ENCODE results near the gene PPFIA1. TPM values are rescaled to one million over a fixed set of nuclear protein-coding genes. Genes with fewer than 3 reads are reported as not detected.
"Not testable (repeated sequence)": the region's sequence is repeated elsewhere in the genome, so short reads cannot be mapped to it uniquely, and the experiment has no call there.

Gene PPFIA1
- total RNA-seq, 1 experiment from 2014 or later = 45.9 TPM

GRCh38 chr11:70292166-70292565 is 21.7 kb downstream of the PPFIA1 start:
- in situ Hi-C loops (cut with HindIII; ENCODE audit: low sequenced_read_pairs) = no loop called here
- no peak for DNase-seq (ENCODE audit: low spot score)

DNA sequence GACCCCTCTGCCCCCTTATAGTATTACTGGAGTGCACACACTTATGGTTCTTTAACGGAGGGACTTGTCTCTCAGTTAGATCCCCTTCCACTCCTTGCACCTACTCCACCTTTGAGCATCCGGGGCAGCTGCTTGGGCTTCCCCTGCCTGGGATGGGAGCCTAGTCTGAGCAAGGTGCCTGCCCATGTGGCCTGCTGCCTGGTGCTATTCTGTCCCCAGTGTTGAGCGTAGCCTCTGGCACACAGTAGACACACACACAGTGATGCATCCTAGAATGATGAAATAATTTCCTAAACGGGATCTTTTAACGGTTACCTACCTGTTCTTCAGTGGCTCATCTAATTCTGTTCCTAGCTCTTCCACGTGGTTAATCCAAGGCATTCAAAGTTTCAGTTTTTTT is 22.4 kb downstream of the PPFIA1 start:
- no peak for DNase-seq (ENCODE audit: low spot score)
- in situ Hi-C loops (cut with HindIII; ENCODE audit: low sequenced_read_pairs) = no loop called here

GRCh38 chr11:70295166-70295565 is 24.7 kb downstream of the PPFIA1 start:
- in situ Hi-C loops (cut with HindIII; ENCODE audit: low sequenced_read_pairs) = not testable (repeated sequence)

GRCh38 chr11:70296681-70297080 is 26.2 kb downstream of the PPFIA1 start:
- no peak for DNase-seq (ENCODE audit: low spot score)
- in situ Hi-C loops (cut with HindIII; ENCODE audit: low sequenced_read_pairs) = no loop called here

More at GRCh38 chr11:70295166-70295565, 24.7 kb downstream of the PPFIA1 start:
- not testable (repeated sequence) for DNase-seq (ENCODE audit: low spot score)

DNA sequence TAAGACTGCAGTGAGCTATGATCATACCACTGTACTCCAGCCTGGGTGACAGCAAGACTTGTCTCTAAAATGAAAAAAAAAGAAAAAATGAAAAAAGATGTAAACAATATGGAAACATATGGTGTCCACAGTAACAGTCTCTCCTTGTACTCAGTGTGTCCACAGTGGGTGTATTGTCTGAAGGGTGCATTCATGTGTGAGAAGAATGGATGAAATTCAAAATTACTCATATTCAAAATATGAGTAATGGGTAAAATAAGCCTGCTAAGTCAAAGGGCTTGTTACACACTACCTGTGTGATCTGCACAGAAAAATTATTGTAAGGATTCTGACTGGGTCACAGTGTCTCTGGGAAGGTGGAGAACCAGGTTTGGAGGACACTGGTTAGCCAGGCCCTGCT is 26.9 kb downstream of the PPFIA1 start:
- no peak for DNase-seq (ENCODE audit: low spot score)
- in situ Hi-C loops (cut with HindIII; ENCODE audit: low sequenced_read_pairs) = no loop called here

- in situ Hi-C loops (cut with HindIII; ENCODE audit: low sequenced_read_pairs) = no loop called here
- DNase-seq (ENCODE audit: low spot score) = no peak
Observed at GRCh38 chr11:70298243-70298915, 27.9 kb downstream of the PPFIA1 start.

DNA sequence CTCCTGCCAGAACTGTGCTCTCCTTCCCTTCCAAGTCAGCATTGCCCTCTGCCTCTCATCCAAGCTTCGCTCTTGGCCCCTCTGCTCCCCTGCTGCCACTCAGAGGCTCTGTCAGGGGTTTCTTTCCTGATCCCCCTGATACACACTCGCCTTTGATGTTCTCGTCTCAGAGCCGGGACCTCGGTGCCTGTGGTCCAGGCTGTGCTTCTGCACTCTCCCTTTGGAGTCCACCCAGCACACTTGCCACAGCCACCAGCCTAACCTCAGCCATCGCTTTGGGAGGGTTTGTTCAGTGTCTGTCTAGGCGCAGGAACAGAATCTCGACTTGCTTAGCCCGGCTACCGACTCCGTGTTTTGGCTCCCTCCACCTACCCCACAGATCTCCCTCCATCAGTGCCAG is 29.1 kb downstream of the PPFIA1 start:
- in situ Hi-C loops (cut with HindIII; ENCODE audit: low sequenced_read_pairs) = no loop called here
- no peak for DNase-seq (ENCODE audit: low spot score)

- no peak for DNase-seq (ENCODE audit: low spot score)
- in situ Hi-C loops (cut with HindIII; ENCODE audit: low sequenced_read_pairs) = no loop called here
Observed at GRCh38 chr11:70301191-70301590, 30.7 kb downstream of the PPFIA1 start.

- in situ Hi-C loops (cut with HindIII; ENCODE audit: low sequenced_read_pairs) = no loop called here
- no peak for DNase-seq (ENCODE audit: low spot score)
Observed at GRCh38 chr11:70301721-70302418, 31.4 kb downstream of the PPFIA1 start.

DNA sequence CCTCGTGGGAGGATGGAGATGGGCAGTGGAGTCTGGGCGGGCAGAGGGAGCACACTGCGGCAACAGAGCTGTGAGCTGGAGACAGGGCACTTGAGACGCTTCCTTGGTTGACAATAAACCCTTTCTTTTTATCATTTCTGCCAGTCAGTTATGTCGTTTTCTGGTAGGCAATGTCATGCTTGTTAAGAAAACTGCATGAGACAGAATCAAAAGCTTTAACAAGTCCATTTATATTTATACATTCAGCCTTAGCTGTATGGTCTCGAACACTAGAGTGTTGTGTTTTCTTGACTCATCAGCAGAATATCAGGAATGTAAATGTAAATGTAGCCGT is 31.9 kb downstream of the PPFIA1 start:
- in situ Hi-C loops (cut with HindIII; ENCODE audit: low sequenced_read_pairs) = no loop called here
- no peak for DNase-seq (ENCODE audit: low spot score)

DNA sequence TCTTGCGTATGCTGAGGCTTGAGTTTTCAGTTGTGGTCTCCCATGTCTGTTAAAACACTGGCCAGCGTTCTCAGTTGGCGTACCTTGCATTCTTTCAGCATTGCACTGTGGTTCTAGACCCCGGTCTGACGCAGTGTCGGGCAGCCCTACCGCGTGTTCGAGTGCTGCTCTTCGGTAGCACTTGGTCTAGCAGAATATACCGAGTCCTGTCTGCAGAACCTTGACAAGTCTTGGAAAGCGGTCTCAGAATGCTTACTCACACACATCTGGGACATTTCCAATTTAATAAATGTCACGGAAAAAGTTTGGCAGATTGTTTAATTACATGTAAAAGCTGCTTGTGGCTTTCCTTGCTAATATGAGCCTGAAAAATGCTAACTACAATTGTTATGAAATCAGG is 32.6 kb downstream of the PPFIA1 start:
- in situ Hi-C loops (cut with HindIII; ENCODE audit: low sequenced_read_pairs) = no loop called here
- no peak for DNase-seq (ENCODE audit: low spot score)

GRCh38 chr11:70304208-70304603 is 33.7 kb downstream of the PPFIA1 start:
- no peak for DNase-seq (ENCODE audit: low spot score)
- in situ Hi-C loops (cut with HindIII; ENCODE audit: low sequenced_read_pairs) = no loop called here

DNA sequence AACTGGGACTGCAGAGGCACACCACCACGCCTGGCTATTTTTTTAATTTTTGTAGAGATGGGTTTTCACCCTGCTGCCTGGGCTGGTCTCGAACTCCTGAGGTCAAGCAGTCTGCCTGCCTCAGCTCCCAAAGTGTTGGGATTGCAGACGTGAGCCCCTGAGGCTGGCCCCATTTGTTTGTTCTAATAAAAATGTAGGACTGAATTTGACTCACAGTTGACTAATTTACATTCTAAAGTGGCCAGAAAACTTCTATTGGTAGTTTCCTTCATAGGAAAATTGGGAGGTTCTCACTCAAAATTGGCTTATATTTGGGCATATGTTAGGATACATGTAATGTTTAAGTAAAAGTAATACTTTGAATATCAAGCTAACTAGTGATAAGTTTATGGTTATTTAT is 35.0 kb downstream of the PPFIA1 start:
- in situ Hi-C loops (cut with HindIII; ENCODE audit: low sequenced_read_pairs) = no loop called here
- no peak for DNase-seq (ENCODE audit: low spot score)

DNA sequence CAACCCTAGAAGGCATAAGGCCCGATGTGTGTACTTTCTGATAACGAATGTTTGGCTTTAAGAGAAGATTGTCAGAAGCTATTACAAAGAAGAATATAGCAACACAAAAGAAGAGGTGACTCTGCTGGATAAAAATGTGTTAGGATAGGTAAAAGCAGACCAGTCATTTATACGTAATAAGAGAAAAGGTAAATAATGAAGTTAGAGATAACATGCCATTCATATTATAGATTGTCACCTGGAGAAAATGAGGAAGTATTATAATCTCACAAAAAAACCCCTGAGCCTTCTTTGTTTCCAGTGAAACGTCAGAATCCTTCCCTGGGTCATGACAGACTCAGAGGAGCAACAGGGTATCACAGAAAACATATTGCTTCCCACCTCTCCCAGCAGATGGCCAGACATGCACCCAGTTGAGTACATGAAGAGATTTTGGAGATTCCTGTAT is 36.1 kb downstream of the PPFIA1 start:
- DNase-seq (ENCODE audit: low spot score) = peak; percentile 80
- in situ Hi-C loops (cut with HindIII; ENCODE audit: low sequenced_read_pairs) = no loop called here

- DNase-seq (ENCODE audit: low spot score) = no peak
- in situ Hi-C loops (cut with HindIII; ENCODE audit: low sequenced_read_pairs) = no loop called here
Observed at GRCh38 chr11:70307176-70307575, 36.7 kb downstream of the PPFIA1 start.

DNA sequence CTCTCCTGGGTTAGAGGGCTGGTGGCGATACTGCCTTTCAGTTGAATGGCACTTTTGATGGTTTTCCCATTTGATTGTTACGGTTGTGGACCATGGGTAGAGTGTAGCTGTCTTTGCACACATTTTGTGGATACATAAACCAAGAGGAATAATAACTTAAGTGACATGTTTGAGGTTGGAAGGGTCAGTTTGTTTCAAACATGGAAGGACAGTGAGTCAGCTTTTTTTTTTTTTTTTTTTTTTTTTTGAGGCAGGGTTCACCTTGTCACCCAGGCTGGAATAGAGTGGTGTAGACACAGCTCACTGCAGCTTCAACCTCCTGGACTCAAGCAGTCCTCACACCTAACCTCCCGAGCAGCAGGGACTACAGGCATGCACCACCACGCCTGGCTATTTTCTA is 41.1 kb downstream of the PPFIA1 start:
- no peak for DNase-seq (ENCODE audit: low spot score)
- in situ Hi-C loops (cut with HindIII; ENCODE audit: low sequenced_read_pairs) = no loop called here

DNA sequence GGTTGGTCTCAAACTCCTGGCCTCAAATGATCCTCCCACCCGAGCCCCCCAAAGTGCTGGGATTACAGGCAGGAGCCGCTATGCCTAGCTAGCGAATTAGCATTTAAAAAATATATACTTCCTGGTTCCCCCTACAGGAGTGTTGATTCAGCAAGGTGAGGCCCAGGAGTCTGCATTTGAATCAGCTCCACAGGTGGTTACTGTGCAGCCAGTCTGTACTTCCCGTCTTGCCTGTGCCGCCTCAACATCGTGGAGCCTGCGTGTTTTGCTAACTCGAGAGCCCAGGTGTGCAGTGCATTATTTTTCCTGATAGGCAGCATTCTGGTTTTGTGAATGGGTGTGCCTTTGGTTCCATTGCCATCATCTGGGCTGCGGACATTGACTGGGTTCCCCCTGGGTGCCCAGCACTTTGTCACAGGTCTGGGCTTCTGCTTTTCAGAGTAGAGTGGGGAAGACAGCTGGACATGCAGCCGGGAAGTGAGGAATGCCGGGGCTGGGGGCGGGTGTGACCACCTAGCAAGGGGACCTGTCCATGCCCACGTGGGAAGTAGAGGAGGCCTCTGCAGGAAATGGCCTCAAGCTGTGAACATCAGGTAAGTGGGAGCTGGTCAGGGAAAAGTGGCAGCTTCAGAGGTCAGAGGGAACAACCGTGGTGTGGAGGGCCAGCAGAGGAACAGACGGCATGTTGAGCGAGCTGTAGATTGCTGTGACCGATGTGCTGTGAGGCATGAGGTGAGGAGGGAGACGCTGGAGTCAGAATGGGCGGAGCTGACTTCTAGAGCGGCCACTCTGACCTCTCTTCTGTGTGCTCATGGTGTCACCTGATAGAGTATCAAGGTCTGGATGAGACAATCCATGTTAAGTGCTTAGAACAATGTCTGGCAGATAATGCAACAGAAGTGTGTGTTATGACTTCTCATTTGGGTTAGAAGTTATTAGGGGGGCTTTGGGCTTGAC is 42.2 kb downstream of the PPFIA1 start:
- DNase-seq (ENCODE audit: low spot score) = no peak
- in situ Hi-C loops (cut with HindIII; ENCODE audit: low sequenced_read_pairs) = no loop called here

DNA sequence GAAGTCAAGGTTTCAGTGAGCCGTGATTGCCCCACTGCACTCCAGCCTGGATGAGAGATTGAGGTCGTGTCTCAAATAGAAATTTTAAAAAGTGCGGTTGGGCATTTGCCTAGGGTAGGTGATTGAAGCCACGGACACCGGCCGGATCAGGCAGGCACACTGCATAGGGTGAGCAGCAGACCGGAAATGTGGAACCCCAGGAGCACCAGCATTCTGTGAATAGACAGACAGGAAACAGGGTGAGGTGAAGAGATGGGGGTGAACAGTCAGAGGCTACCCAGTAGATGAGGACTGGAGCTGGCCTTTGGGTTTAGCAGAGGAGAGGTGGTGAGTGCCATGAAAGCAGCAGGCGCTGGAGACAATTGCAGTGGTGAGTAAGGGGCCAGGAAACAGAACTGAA is 43.5 kb downstream of the PPFIA1 start:
- no peak for DNase-seq (ENCODE audit: low spot score)
- in situ Hi-C loops (cut with HindIII; ENCODE audit: low sequenced_read_pairs) = no loop called here

- in situ Hi-C loops (cut with HindIII; ENCODE audit: low sequenced_read_pairs) = no loop called here
- DNase-seq (ENCODE audit: low spot score) = no peak
Observed at GRCh38 chr11:70314730-70315129, 44.2 kb downstream of the PPFIA1 start.

- no peak for DNase-seq (ENCODE audit: low spot score)
- in situ Hi-C loops (cut with HindIII; ENCODE audit: low sequenced_read_pairs) = no loop called here
Observed at GRCh38 chr11:70315716-70316115, 45.2 kb downstream of the PPFIA1 start.
